GM18868 (cell line): ENCODE data around the gene SLC25A47.
"Not testable (repeated sequence)": the region's sequence is repeated elsewhere in the genome, so short reads cannot be mapped to it uniquely, and the experiment has no call there.

Experiments
- ATAC-seq: cut with Tn5 transposase; IDR thresholded peaks from one replicate; pipeline ENCODE4 v1.9.1; 2021; ENCODE audit warnings: mild to moderate bottlenecking, moderate library complexity; ENCODE audit not compliant: unreplicated experiment

Gene SLC25A47

GRCh38 chr14:100304825-100305323, 18.3 kb upstream of the SLC25A47 start:
- ATAC-seq: no peak

- no peak for ATAC-seq
Observed at GRCh38 chr14:100305324-100306100, 17.6 kb upstream of the SLC25A47 start.

- ATAC-seq: peak; percentile 89
Observed at GRCh38 chr14:100306101-100306997, 16.8 kb upstream of the SLC25A47 start, which contains the start of gene SLC25A29. SLC25A29 (minus strand) TSS chr14:100306444; CDS start chr14:100306232, 212 bp downstream.

GRCh38 chr14:100306998-100307765, 16.0 kb upstream of the SLC25A47 start:
- ATAC-seq: no peak

- no peak for ATAC-seq
Observed at GRCh38 chr14:100307766-100308426, 15.2 kb upstream of the SLC25A47 start.

GRCh38 chr14:100308427-100308792, 14.7 kb upstream of the SLC25A47 start:
- not testable (repeated sequence) for ATAC-seq

- ATAC-seq: no peak
Observed at GRCh38 chr14:100309028-100309737, 14.0 kb upstream of the SLC25A47 start.

- ATAC-seq: not testable (repeated sequence)
Observed at GRCh38 chr14:100312110-100312876, 10.8 kb upstream of the SLC25A47 start.

- ATAC-seq: no peak
Observed at GRCh38 chr14:100312877-100313400, 10.2 kb upstream of the SLC25A47 start.

GRCh38 chr14:100313464-100314230, 9.5 kb upstream of the SLC25A47 start:
- ATAC-seq: no peak

- no peak for ATAC-seq
Observed at GRCh38 chr14:100314724-100315123, 8.4 kb upstream of the SLC25A47 start.

GRCh38 chr14:100317389-100317788, 5.8 kb upstream of the SLC25A47 start:
- no peak for ATAC-seq

GRCh38 chr14:100317912-100318808, 5.0 kb upstream of the SLC25A47 start:
- ATAC-seq: peak; percentile 90

GRCh38 chr14:100320157-100320856, 2.8 kb upstream of the SLC25A47 start:
- no peak for ATAC-seq

GRCh38 chr14:100321473-100322137, 1.5 kb upstream of the SLC25A47 start:
- no peak for ATAC-seq
